K562 (cell line): ENCODE results near the gene ETV7.

Experiments used
- JUN ChIP-seq, 2 experiments: sonication (generic) in 1 of 2; formaldehyde crosslinking in 1 of 2; IDR thresholded peaks; 2 replicates each; pipeline versions ENCODE4 v1.6.1 to v1.8.0; 2012 to 2022; ENCODE audit warnings: borderline replicate concordance in 2 of 2, mild to moderate bottlenecking in 2 of 2, improper control_type of control experiment in 1 of 2, low read depth in 1 of 2, low read length in 1 of 2, missing genetic modification reagents in 1 of 2
- MAFG ChIP-seq: fragments of 450-650 bp; conservative IDR thresholded peaks from 2 replicates; pipeline ENCODE4 v1.6.1; 2016; ENCODE audit warnings: missing genetic modification characterization, missing compliant biosample characterization
- NFRKB ChIP-seq: fragments of 450-650 bp; IDR thresholded peaks from 2 replicates; pipeline ENCODE4 v1.6.1; 2016; ENCODE audit warnings: low read depth
- PATZ1 ChIP-seq: fragments of 250-450 bp; sonication (Bioruptor Pico); IDR thresholded peaks from 2 replicates; pipeline ENCODE4 v1.5.0; 2020; ENCODE audit warnings: mild to moderate bottlenecking, borderline replicate concordance
- POU5F1 ChIP-seq: fragments of 150-350 bp; IDR thresholded peaks from 2 replicates; pipeline ENCODE4 v1.6.1; 2014; ENCODE audit warnings: borderline replicate concordance, low read length, low read depth, mild to moderate bottlenecking; ENCODE audit not compliant: partially characterized antibody
- ZBTB7A ChIP-seq: IDR thresholded peaks from 2 replicates; pipeline ENCODE4 v1.6.1; 2011; ENCODE audit warnings: low read depth, mild to moderate bottlenecking, low read length, moderate library complexity, borderline replicate concordance; ENCODE audit not compliant: control insufficient read depth
- ZNF140 ChIP-seq: fragments of 250-450 bp; sonication (Bioruptor Pico); IDR thresholded peaks from 2 replicates; pipeline ENCODE4 v1.8.0; 2021; ENCODE audit warnings: moderate library complexity, mild to moderate bottlenecking, inconsistent platforms
- ZNF584 ChIP-seq: fragments of 200-800 bp; sonication (Bioruptor generic); IDR thresholded peaks from 2 replicates; pipeline ENCODE4 v1.6.1; 2016; ENCODE audit warnings: low read depth, mild to moderate bottlenecking, missing genetic modification characterization, missing compliant biosample characterization

GRCh38 chr6:36339146-36339545 lies 48.3 kb downstream of the ETV7 start:
- TF ChIP-seq MAFG (tag) (no peak), PATZ1 (CRISPR knock-in tag) (no peak), NFRKB (no peak), ZNF140 (CRISPR knock-in tag) (no peak), POU5F1 (no peak), ZBTB7A (no peak), ZNF584 (CRISPR knock-in tag) (no peak), JUN (IDR thresholded peaks at IDR 0.05; ENCODE audit: borderline replicate concordance, low read depth, low read length) (no peak), JUN (CRISPR knock-in tag; IDR thresholded peaks at IDR 0.05; ENCODE audit: borderline replicate concordance) (no peak)
